HCT116 (cell line): ENCODE data around the gene CHKA.

Source experiments
- CEBPB ChIP-seq: IDR thresholded peaks from 2 replicates; pipeline ENCODE4 v1.6.1; 2012; ENCODE audit warnings: low read depth
- EZH2 ChIP-seq: fragments of 200-600 bp; sonication (generic); IDR thresholded peaks from 2 replicates; pipeline ENCODE4 v1.6.1; 2017; ENCODE audit warnings: antibody characterized with exemption, mixed run types
- EZH2phosphoT487 ChIP-seq: fragments of 200-600 bp; IDR thresholded peaks from 2 replicates; pipeline ENCODE4 v1.6.1; 2018; ENCODE audit warnings: antibody characterized with exemption, borderline replicate concordance
- POLR2AphosphoS5 ChIP-seq: IDR thresholded peaks from 2 replicates; pipeline ENCODE4 v1.6.1; 2011; ENCODE audit warnings: mild to moderate bottlenecking, low read depth, low read length, moderate library complexity
- RAD21 ChIP-seq: IDR thresholded peaks from 2 replicates; pipeline ENCODE4 v1.6.1; 2012; ENCODE audit warnings: low read depth, mild to moderate bottlenecking
- SIN3A ChIP-seq: IDR thresholded peaks from 2 replicates; pipeline ENCODE4 v1.6.1; 2012; ENCODE audit warnings: low read depth
- SRF ChIP-seq: IDR thresholded peaks from 2 replicates; pipeline ENCODE4 v1.6.1; 2012; ENCODE audit warnings: low read depth
- YY1 ChIP-seq: IDR thresholded peaks from 2 replicates; pipeline ENCODE4 v1.6.1; 2011; ENCODE audit warnings: low read length, low read depth, moderate library complexity, mild to moderate bottlenecking; ENCODE audit not compliant: insufficient replicate concordance; ENCODE audit errors: extremely low read depth
- ZFX ChIP-seq: fragments of 450-650 bp; IDR thresholded peaks from 2 replicates; pipeline ENCODE4 v1.6.1; 2017
- TF ChIP-seq, protein P1 (sequence below), 3 experiments: fragments of 200-600 bp in 1 of 3; sonication (generic) in 1 of 3; IDR thresholded peaks in 2 of 3; conservative IDR thresholded peaks in 1 of 3; 2 replicates each; pipeline ENCODE4 v1.5.1; 2012 to 2017; ENCODE audit warnings: low read depth in 2 of 3, low read length in 2 of 3, antibody characterized with exemption in 1 of 3, borderline replicate concordance in 1 of 3, control low read depth in 1 of 3, mild to moderate bottlenecking in 1 of 3, mixed read lengths in 1 of 3, mixed run types in 1 of 3, moderate library complexity in 1 of 3; ENCODE audit not compliant: insufficient read depth in 1 of 3
- TF ChIP-seq, protein P2 (sequence below): IDR thresholded peaks from 2 replicates; pipeline ENCODE4 v1.6.1; 2012

- peak; percentile 43 for TF ChIP-seq YY1
- TF ChIP-seq EZH2phosphoT487: no peak
- TF ChIP-seq, protein P1, sequence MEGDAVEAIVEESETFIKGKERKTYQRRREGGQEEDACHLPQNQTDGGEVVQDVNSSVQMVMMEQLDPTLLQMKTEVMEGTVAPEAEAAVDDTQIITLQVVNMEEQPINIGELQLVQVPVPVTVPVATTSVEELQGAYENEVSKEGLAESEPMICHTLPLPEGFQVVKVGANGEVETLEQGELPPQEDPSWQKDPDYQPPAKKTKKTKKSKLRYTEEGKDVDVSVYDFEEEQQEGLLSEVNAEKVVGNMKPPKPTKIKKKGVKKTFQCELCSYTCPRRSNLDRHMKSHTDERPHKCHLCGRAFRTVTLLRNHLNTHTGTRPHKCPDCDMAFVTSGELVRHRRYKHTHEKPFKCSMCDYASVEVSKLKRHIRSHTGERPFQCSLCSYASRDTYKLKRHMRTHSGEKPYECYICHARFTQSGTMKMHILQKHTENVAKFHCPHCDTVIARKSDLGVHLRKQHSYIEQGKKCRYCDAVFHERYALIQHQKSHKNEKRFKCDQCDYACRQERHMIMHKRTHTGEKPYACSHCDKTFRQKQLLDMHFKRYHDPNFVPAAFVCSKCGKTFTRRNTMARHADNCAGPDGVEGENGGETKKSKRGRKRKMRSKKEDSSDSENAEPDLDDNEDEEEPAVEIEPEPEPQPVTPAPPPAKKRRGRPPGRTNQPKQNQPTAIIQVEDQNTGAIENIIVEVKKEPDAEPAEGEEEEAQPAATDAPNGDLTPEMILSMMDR (IDR thresholded peaks at IDR 0.05 in 2 of 3, conservative IDR thresholded peaks at IDR 0.05 in 1 of 3; ENCODE audit: borderline replicate concordance in 1 of 3, insufficient read depth in 1 of 3, low read depth in 2 of 3, low read length in 2 of 3): no peak
- TF ChIP-seq EZH2: no peak
- no peak for TF ChIP-seq SIN3A
- peak; percentile 84 for TF ChIP-seq POLR2AphosphoS5
- TF ChIP-seq RAD21: no peak
- TF ChIP-seq CEBPB: no peak
- TF ChIP-seq, protein P2, sequence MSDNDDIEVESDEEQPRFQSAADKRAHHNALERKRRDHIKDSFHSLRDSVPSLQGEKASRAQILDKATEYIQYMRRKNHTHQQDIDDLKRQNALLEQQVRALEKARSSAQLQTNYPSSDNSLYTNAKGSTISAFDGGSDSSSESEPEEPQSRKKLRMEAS: no peak
- TF ChIP-seq ZFX: 0 out of 2 replicates have a peak, but pooled peaks have one; percentile 40
- no peak for TF ChIP-seq SRF
These were observed 117.2 kb downstream of the CHKA start, which contains the start of gene UNC93B1 for GRCh38 chr11:68003846-68004550.
